ENCODE data around the gene A2M.

A2M gene

GRCh38 chr12:9064815-9065606 lies 50.7 kb downstream of the A2M start:
- peak overlapping the region; percentile 96 for H3K9ac ChIP-seq (ENCODE audit: low read depth, low read length)
- H3K9me3 ChIP-seq (ENCODE audit: control insufficient read depth, insufficient read depth, low read length) = no peaks in the 10 kb centered on the region
- no peaks in the 10 kb centered on the region for H3K4me1 ChIP-seq (ENCODE audit: insufficient read depth, low read length)
- no peaks in the 10 kb centered on the region; the same call in 1 of the 2 replicates for H3K36me3 ChIP-seq (ENCODE audit: insufficient read depth, low read length)

GRCh38 chr12:9064201-9064814 lies 51.4 kb downstream of the A2M start:
- Histone ChIP-seq H3K36me3 (ENCODE audit: insufficient read depth, low read length) (no peaks in the 10 kb centered on the region; the same call in 1 of the 2 replicates), H3K4me1 (ENCODE audit: insufficient read depth, low read length) (no peaks in the 10 kb centered on the region), H3K9ac (ENCODE audit: low read depth, low read length) (peak overlapping the region; percentile 96), H3K9me3 (ENCODE audit: control insufficient read depth, insufficient read depth, low read length) (no peaks in the 10 kb centered on the region)

GRCh38 chr12:9052610-9053009 lies 63.1 kb downstream of the A2M start:
- Histone ChIP-seq H3K36me3 (ENCODE audit: insufficient read depth, low read length) (no peaks in the 10 kb centered on the region), H3K9me3 (ENCODE audit: control insufficient read depth, insufficient read depth, low read length) (no peaks in the 10 kb centered on the region), H3K4me1 (ENCODE audit: insufficient read depth, low read length) (no peaks in the 10 kb centered on the region), H3K9ac (ENCODE audit: low read depth, low read length) (no peak overlapping the region)

GRCh38 chr12:9051158-9051550 lies 64.6 kb downstream of the A2M start:
- H3K9ac ChIP-seq (ENCODE audit: low read depth, low read length) = no peak overlapping the region
- H3K36me3 ChIP-seq (ENCODE audit: insufficient read depth, low read length) = no peaks in the 10 kb centered on the region
- H3K4me1 ChIP-seq (ENCODE audit: insufficient read depth, low read length) = no peaks in the 10 kb centered on the region
- H3K9me3 ChIP-seq (ENCODE audit: control insufficient read depth, insufficient read depth, low read length) = no peaks in the 10 kb centered on the region

GRCh38 chr12:9050521-9051157 lies 65.1 kb downstream of the A2M start:
- no peaks in the 10 kb centered on the region for H3K4me1 ChIP-seq (ENCODE audit: insufficient read depth, low read length)

GRCh38 chr12:9049520-9050133 lies 66.1 kb downstream of the A2M start:
- no peaks in the 10 kb centered on the region for H3K9me3 ChIP-seq (ENCODE audit: control insufficient read depth, insufficient read depth, low read length)
- no peaks in the 10 kb centered on the region for H3K36me3 ChIP-seq (ENCODE audit: insufficient read depth, low read length)
- H3K4me1 ChIP-seq (ENCODE audit: insufficient read depth, low read length) = no peaks in the 10 kb centered on the region
- no peak overlapping the region for H3K9ac ChIP-seq (ENCODE audit: low read depth, low read length)

More at GRCh38 chr12:9050521-9051157, 65.1 kb downstream of the A2M start:
- no peaks in the 10 kb centered on the region for H3K9me3 ChIP-seq (ENCODE audit: control insufficient read depth, insufficient read depth, low read length)
- H3K9ac ChIP-seq (ENCODE audit: low read depth, low read length) = no peak overlapping the region
- H3K36me3 ChIP-seq (ENCODE audit: insufficient read depth, low read length) = no peaks in the 10 kb centered on the region

- Histone ChIP-seq H3K36me3 (ENCODE audit: insufficient read depth, low read length) (no peaks in the 10 kb centered on the region), H3K9ac (ENCODE audit: low read depth, low read length) (no peak overlapping the region), H3K4me1 (ENCODE audit: insufficient read depth, low read length) (no peaks in the 10 kb centered on the region), H3K9me3 (ENCODE audit: control insufficient read depth, insufficient read depth, low read length) (no peaks in the 10 kb centered on the region)
These were observed 66.8 kb downstream of the A2M start for GRCh38 chr12:9048930-9049329.

GRCh38 chr12:9047105-9047504 lies 68.6 kb downstream of the A2M start:
- Histone ChIP-seq H3K9ac (ENCODE audit: low read depth, low read length) (no peak overlapping the region), H3K9me3 (ENCODE audit: control insufficient read depth, insufficient read depth, low read length) (no peaks in the 10 kb centered on the region), H3K36me3 (ENCODE audit: insufficient read depth, low read length) (no peaks in the 10 kb centered on the region)

GRCh38 chr12:9043766-9044165 lies 72.0 kb downstream of the A2M start:
- no peaks in the 10 kb centered on the region for H3K36me3 ChIP-seq (ENCODE audit: insufficient read depth, low read length)
- H3K9me3 ChIP-seq (ENCODE audit: control insufficient read depth, insufficient read depth, low read length) = no peaks in the 10 kb centered on the region
- no peaks in the 10 kb centered on the region for H3K4me1 ChIP-seq (ENCODE audit: insufficient read depth, low read length)
- H3K9ac ChIP-seq (ENCODE audit: low read depth, low read length) = no peak overlapping the region

More at GRCh38 chr12:9047105-9047504, 68.6 kb downstream of the A2M start:
- no peaks in the 10 kb centered on the region for H3K4me1 ChIP-seq (ENCODE audit: insufficient read depth, low read length)

GRCh38 chr12:9041321-9041720 lies 74.4 kb downstream of the A2M start:
- Histone ChIP-seq H3K4me1 (ENCODE audit: insufficient read depth, low read length) (no peaks in the 10 kb centered on the region), H3K9me3 (ENCODE audit: control insufficient read depth, insufficient read depth, low read length) (no peaks in the 10 kb centered on the region), H3K36me3 (ENCODE audit: insufficient read depth, low read length) (no peaks in the 10 kb centered on the region), H3K9ac (ENCODE audit: low read depth, low read length) (no peak overlapping the region)

- Histone ChIP-seq H3K9ac (ENCODE audit: low read depth, low read length) (no peak overlapping the region), H3K36me3 (ENCODE audit: insufficient read depth, low read length) (no peaks in the 10 kb centered on the region), H3K9me3 (ENCODE audit: control insufficient read depth, insufficient read depth, low read length) (no peaks in the 10 kb centered on the region), H3K4me1 (ENCODE audit: insufficient read depth, low read length) (no peaks in the 10 kb centered on the region)
These were observed 75.1 kb downstream of the A2M start for GRCh38 chr12:9040484-9041186.

GRCh38 chr12:9039397-9039977 lies 76.2 kb downstream of the A2M start:
- Histone ChIP-seq H3K4me1 (ENCODE audit: insufficient read depth, low read length) (no peaks in the 10 kb centered on the region), H3K36me3 (ENCODE audit: insufficient read depth, low read length) (no peaks in the 10 kb centered on the region), H3K9ac (ENCODE audit: low read depth, low read length) (no peak overlapping the region), H3K9me3 (ENCODE audit: control insufficient read depth, insufficient read depth, low read length) (no peaks in the 10 kb centered on the region)

GRCh38 chr12:9037431-9037830 lies 78.3 kb downstream of the A2M start:
- Histone ChIP-seq H3K4me1 (ENCODE audit: insufficient read depth, low read length) (no peaks in the 10 kb centered on the region), H3K9ac (ENCODE audit: low read depth, low read length) (no peak overlapping the region)

GRCh38 chr12:9036227-9036626 lies 79.5 kb downstream of the A2M start:
- H3K36me3 ChIP-seq (ENCODE audit: insufficient read depth, low read length) = no peaks in the 10 kb centered on the region
- no peaks in the 10 kb centered on the region for H3K4me1 ChIP-seq (ENCODE audit: insufficient read depth, low read length)
- no peaks in the 10 kb centered on the region for H3K9me3 ChIP-seq (ENCODE audit: control insufficient read depth, insufficient read depth, low read length)
- H3K9ac ChIP-seq (ENCODE audit: low read depth, low read length) = no peak overlapping the region

More at GRCh38 chr12:9037431-9037830, 78.3 kb downstream of the A2M start:
- Histone ChIP-seq H3K9me3 (ENCODE audit: control insufficient read depth, insufficient read depth, low read length) (no peaks in the 10 kb centered on the region), H3K36me3 (ENCODE audit: insufficient read depth, low read length) (no peaks in the 10 kb centered on the region)
